Neural cell (in vitro differentiated cells): ENCODE measurements around the gene KIF5C. TPM values are rescaled to one million over a fixed set of nuclear protein-coding genes. Genes with fewer than 3 reads are reported as not detected.

Source experiments
- H2AFZ ChIP-seq: fragments of 200-600, 300-800 bp; sonication (generic), shearing (Covaris generic); 2 replicates; pipeline ENCODE4 v1.6.0; 2014; ENCODE audit warnings: low read depth, mild to moderate bottlenecking, antibody characterized with exemption, low read length, moderate library complexity
- H3F3A ChIP-seq: fragments of 200-600 bp; shearing (Covaris generic); 2 replicates; pipeline ENCODE4 v1.6.1; 2016; ENCODE audit warnings: mild to moderate bottlenecking, moderate library complexity, mixed read lengths, antibody characterized with exemption, low read length; ENCODE audit not compliant: insufficient read depth, poor library complexity, severe bottlenecking
- H3K27ac ChIP-seq: fragments of 200-600, 300-800 bp; sonication (generic), shearing (Covaris generic); 2 replicates; pipeline ENCODE4 v1.5.1; 2014; ENCODE audit warnings: mild to moderate bottlenecking, low read length, moderate library complexity
- H3K27me3 ChIP-seq: fragments of 300-800, 200-600 bp; sonication (generic), shearing (Covaris generic); 2 replicates; pipeline ENCODE4 v1.6.0; 2014; ENCODE audit warnings: mild to moderate bottlenecking, low read depth, low read length, moderate library complexity; ENCODE audit not compliant: insufficient read depth
- H3K36me3 ChIP-seq: fragments of 300-800, 200-600 bp; sonication (generic), shearing (Covaris generic); 2 replicates; pipeline ENCODE4 v1.5.1; 2014; ENCODE audit warnings: mild to moderate bottlenecking, antibody characterized with exemption, low read length, moderate library complexity; ENCODE audit not compliant: insufficient read depth
- H3K4me2 ChIP-seq: fragments of 300-800, 200-600 bp; sonication (generic), shearing (Covaris generic); 2 replicates; pipeline ENCODE4 v1.6.0; 2014; ENCODE audit warnings: mild to moderate bottlenecking, low read length
- H3K4me3 ChIP-seq: fragments of 300-800, 200-600 bp; sonication (generic), shearing (Covaris generic); 2 replicates; pipeline ENCODE4 v1.5.1; 2014; ENCODE audit warnings: mild to moderate bottlenecking, low read length, moderate library complexity
- H3K79me2 ChIP-seq: fragments of 200-600 bp; shearing (Covaris generic); replicated peaks from 2 replicates; pipeline ENCODE4 v1.6.0; 2014; ENCODE audit warnings: mild to moderate bottlenecking, low read length, moderate library complexity; ENCODE audit not compliant: insufficient read depth
- H3K9ac ChIP-seq: fragments of 300-800, 200-600 bp; sonication (generic), shearing (Covaris generic); 2 replicates; pipeline ENCODE4 v1.6.1; 2016; ENCODE audit warnings: mild to moderate bottlenecking, low read length, mixed read lengths
- H3K9me2 ChIP-seq: fragments of 200-600 bp; shearing (Covaris generic); 2 replicates; pipeline ENCODE4 v1.6.1; 2016; ENCODE audit warnings: mild to moderate bottlenecking, low read length, mixed read lengths; ENCODE audit not compliant: insufficient read depth
- H3K9me3 ChIP-seq: fragments of 200-600, 300-800 bp; sonication (generic), shearing (Covaris generic); 2 replicates; pipeline ENCODE4 v1.6.1; 2016; ENCODE audit warnings: mild to moderate bottlenecking, mixed run types, low read length, moderate library complexity, mixed read lengths
- H4K20me1 ChIP-seq: fragments of 200-600 bp; shearing (Covaris generic); 2 replicates; pipeline ENCODE4 v1.6.1; 2016; ENCODE audit warnings: mild to moderate bottlenecking, mixed run types; ENCODE audit not compliant: insufficient read depth
- EP300 ChIP-seq: fragments of 450-650 bp; conservative IDR thresholded peaks from 2 replicates; pipeline ENCODE4 v1.6.1; 2014; ENCODE audit warnings: antibody characterized with exemption, mild to moderate bottlenecking, moderate library complexity; ENCODE audit not compliant: poor library complexity, severe bottlenecking
- EZH2 ChIP-seq: fragments of 200-600, 300-800 bp; shearing (Covaris generic), sonication (generic); IDR thresholded peaks from 2 replicates; pipeline ENCODE4 v1.6.1; 2014; ENCODE audit warnings: antibody characterized with exemption, low read length, borderline replicate concordance, mild to moderate bottlenecking; ENCODE audit not compliant: insufficient read depth, poor library complexity, severe bottlenecking
- MXI1 ChIP-seq: fragments of 450-650 bp; conservative IDR thresholded peaks from 2 replicates; pipeline ENCODE4 v1.6.1; 2014; ENCODE audit warnings: antibody characterized with exemption, mild to moderate bottlenecking; ENCODE audit not compliant: poor library complexity, severe bottlenecking
- POLR2AphosphoS5 ChIP-seq: IDR thresholded peaks from 2 replicates; pipeline ENCODE4 v1.6.1; 2012
- RAD21 ChIP-seq: fragments of 450-650 bp; conservative IDR thresholded peaks from 2 replicates; pipeline ENCODE4 v1.6.1; 2014; ENCODE audit warnings: antibody characterized with exemption, mild to moderate bottlenecking, moderate library complexity
- SMC3 ChIP-seq: fragments of 450-650 bp; conservative IDR thresholded peaks from 2 replicates; pipeline ENCODE4 v1.6.1; 2014; ENCODE audit warnings: antibody characterized with exemption, mild to moderate bottlenecking, moderate library complexity; ENCODE audit not compliant: poor library complexity
- TAF1 ChIP-seq: IDR thresholded peaks from 2 replicates; pipeline ENCODE4 v1.6.1; 2012; ENCODE audit warnings: low read depth
- polyA plus RNA-seq: library from polyadenylated mRNA; depleted of rRNA; stranded (reverse); fragments of >200 nt; gene quantifications from 2 replicates; pipeline ENCODE4 v1.2.3, GENCODE V29; 2014
- small RNA-seq, 3 experiments: library from RNA; depleted of rRNA; stranded (forward); fragments of <200 nt; gene quantifications; one replicate each; pipeline ENCODE3, GENCODE V24; 2012
- TF ChIP-seq, protein P1 (sequence below): IDR thresholded peaks from 2 replicates; pipeline ENCODE4 v1.6.1; 2012; ENCODE audit warnings: borderline replicate concordance
- TF ChIP-seq, protein P2 (sequence below): fragments of 450-650 bp; IDR thresholded peaks from 2 replicates; pipeline ENCODE4 v1.5.1; 2014; ENCODE audit warnings: antibody characterized with exemption, mild to moderate bottlenecking, moderate library complexity; ENCODE audit not compliant: poor library complexity, severe bottlenecking

Gene KIF5C
- polyA plus RNA-seq, 1 donor from 2014 or later: 527 TPM

DNA sequence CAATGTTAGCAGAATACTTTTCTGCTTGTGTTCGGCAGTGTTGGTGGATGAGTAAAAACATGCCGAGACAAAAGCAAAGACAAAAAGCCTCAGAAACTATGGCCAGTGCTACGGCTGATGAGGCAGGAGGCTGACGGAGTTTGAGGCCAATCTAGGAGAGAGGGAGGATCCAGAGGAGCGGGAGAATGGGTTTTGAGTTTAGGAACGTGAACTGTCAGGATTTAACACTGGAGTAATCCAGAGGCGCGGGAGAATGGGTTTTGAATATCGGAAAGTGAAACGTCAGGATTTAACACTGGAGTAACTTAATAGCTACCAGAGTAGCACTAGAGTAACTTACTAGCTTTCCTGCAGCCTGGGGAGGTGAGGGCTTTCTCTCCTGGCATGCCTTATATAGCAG is 200.8 kb downstream of the KIF5C start:
- TF ChIP-seq TAF1 (no peak), MXI1 (no peak), EP300 (no peak), POLR2AphosphoS5 (no peak), SMC3 (no peak), RAD21 (no peak), EZH2 (no peak)
- TF ChIP-seq, protein P1, sequence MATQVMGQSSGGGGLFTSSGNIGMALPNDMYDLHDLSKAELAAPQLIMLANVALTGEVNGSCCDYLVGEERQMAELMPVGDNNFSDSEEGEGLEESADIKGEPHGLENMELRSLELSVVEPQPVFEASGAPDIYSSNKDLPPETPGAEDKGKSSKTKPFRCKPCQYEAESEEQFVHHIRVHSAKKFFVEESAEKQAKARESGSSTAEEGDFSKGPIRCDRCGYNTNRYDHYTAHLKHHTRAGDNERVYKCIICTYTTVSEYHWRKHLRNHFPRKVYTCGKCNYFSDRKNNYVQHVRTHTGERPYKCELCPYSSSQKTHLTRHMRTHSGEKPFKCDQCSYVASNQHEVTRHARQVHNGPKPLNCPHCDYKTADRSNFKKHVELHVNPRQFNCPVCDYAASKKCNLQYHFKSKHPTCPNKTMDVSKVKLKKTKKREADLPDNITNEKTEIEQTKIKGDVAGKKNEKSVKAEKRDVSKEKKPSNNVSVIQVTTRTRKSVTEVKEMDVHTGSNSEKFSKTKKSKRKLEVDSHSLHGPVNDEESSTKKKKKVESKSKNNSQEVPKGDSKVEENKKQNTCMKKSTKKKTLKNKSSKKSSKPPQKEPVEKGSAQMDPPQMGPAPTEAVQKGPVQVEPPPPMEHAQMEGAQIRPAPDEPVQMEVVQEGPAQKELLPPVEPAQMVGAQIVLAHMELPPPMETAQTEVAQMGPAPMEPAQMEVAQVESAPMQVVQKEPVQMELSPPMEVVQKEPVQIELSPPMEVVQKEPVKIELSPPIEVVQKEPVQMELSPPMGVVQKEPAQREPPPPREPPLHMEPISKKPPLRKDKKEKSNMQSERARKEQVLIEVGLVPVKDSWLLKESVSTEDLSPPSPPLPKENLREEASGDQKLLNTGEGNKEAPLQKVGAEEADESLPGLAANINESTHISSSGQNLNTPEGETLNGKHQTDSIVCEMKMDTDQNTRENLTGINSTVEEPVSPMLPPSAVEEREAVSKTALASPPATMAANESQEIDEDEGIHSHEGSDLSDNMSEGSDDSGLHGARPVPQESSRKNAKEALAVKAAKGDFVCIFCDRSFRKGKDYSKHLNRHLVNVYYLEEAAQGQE: no peak
- TF ChIP-seq, protein P2, sequence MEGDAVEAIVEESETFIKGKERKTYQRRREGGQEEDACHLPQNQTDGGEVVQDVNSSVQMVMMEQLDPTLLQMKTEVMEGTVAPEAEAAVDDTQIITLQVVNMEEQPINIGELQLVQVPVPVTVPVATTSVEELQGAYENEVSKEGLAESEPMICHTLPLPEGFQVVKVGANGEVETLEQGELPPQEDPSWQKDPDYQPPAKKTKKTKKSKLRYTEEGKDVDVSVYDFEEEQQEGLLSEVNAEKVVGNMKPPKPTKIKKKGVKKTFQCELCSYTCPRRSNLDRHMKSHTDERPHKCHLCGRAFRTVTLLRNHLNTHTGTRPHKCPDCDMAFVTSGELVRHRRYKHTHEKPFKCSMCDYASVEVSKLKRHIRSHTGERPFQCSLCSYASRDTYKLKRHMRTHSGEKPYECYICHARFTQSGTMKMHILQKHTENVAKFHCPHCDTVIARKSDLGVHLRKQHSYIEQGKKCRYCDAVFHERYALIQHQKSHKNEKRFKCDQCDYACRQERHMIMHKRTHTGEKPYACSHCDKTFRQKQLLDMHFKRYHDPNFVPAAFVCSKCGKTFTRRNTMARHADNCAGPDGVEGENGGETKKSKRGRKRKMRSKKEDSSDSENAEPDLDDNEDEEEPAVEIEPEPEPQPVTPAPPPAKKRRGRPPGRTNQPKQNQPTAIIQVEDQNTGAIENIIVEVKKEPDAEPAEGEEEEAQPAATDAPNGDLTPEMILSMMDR: no peak
- no peaks in the 10 kb centered on the region for H3K9me2 ChIP-seq
- no peak overlapping the region for H3K4me2 ChIP-seq
- no peak overlapping the region for H3K9ac ChIP-seq
- H3F3A ChIP-seq: no peaks in the 10 kb centered on the region
- no peak overlapping the region for H2AFZ ChIP-seq
- no peaks in the 10 kb centered on the region for H4K20me1 ChIP-seq
- H3K79me2 ChIP-seq: no peaks in the 10 kb centered on the region
- no peaks in the 10 kb centered on the region for H3K27me3 ChIP-seq
- H3K27ac ChIP-seq: no peak overlapping the region
- no peaks in the 10 kb centered on the region for H3K9me3 ChIP-seq
- H3K36me3 ChIP-seq: no peaks in the 10 kb centered on the region
- H3K4me3 ChIP-seq: no peak overlapping the region

Small RNA genes within 50 kb of the gene (small RNA-seq; reads per million reads assigned to genes)
- gene RNU2-9P: 0 to 0.49 (median 0.03) reads per million in 3 experiments
- 0 reads per million in 3 experiments for gene UBBP3

Other genes with a start within 250 kb of the KIF5C start
- gene EPC2, start 230.5 kb upstream of the KIF5C start, polyA plus RNA-seq: 43.9 and 44.8 TPM in 2 replicates
- 0.68 and 7.7 TPM in 2 replicates for gene LYPD6B, start 163.5 kb downstream of the KIF5C start, polyA plus RNA-seq